ENCODE results near the gene PPM1K.

The PPM1K gene

GRCh38 chr4:88212253-88212561 lies 72.2 kb downstream of the PPM1K start:
- DNase-seq (ENCODE audit: low read depth), result no peak
- in situ Hi-C loops (cut with HindIII; ENCODE audit: low sequenced_read_pairs), result no loop called here
- no peak for TF ChIP-seq CTCF (IDR thresholded peaks at IDR 0.05; ENCODE audit: low read depth, low read length, missing control alignments)

GRCh38 chr4:88211473-88212252 lies 72.7 kb downstream of the PPM1K start:
- peak; percentile 28 for DNase-seq (ENCODE audit: low read depth)
- TF ChIP-seq CTCF (IDR thresholded peaks at IDR 0.05; ENCODE audit: low read depth, low read length, missing control alignments), result peak; percentile 48
- in situ Hi-C loops (cut with HindIII; ENCODE audit: low sequenced_read_pairs), result no loop called here
- H3K4me3 ChIP-seq (ENCODE audit: low read depth, low read length), result no peak overlapping the region

More at GRCh38 chr4:88212253-88212561, 72.2 kb downstream of the PPM1K start:
- no peak overlapping the region for H3K4me3 ChIP-seq (ENCODE audit: low read depth, low read length)

GRCh38 chr4:88208156-88208555 lies 76.2 kb downstream of the PPM1K start:
- no peak for DNase-seq (ENCODE audit: low read depth)
- in situ Hi-C loops (cut with HindIII; ENCODE audit: low sequenced_read_pairs), result no loop called here
- TF ChIP-seq CTCF (IDR thresholded peaks at IDR 0.05; ENCODE audit: low read depth, low read length, missing control alignments), result no peak

More at GRCh38 chr4:88208156-88208555, 76.2 kb downstream of the PPM1K start:
- no peak overlapping the region for H3K4me3 ChIP-seq (ENCODE audit: low read depth, low read length)

Data from astrocyte of the cerebellum (primary cell).